ENCODE results near the gene ULK1.
"Not testable (repeated sequence)": the region's sequence is repeated elsewhere in the genome, so short reads cannot be mapped to it uniquely, and the experiment has no call there.

ULK1 gene

GRCh38 chr12:131862084-131862441 lies 32.4 kb upstream of the ULK1 start:
- no peak for DNase-seq

DNA sequence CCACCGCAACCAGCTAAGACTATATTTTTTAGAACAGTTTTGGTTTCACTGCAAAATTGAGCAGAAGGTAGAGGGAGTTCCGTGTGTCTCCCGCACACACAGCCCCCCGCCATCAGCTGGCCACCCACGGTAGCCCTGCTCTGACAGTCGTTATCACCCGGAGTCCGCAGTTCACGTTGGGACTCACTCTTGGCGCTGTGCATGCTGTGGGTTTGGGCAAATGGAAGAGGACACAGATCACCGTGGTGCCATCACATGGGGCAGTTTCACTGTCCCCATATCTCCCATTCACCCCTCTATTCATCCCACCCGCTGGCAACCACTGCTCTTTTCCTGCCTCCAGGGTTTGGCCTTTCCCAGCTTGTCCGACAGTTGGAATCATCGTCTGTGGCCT lies 31.8 kb upstream of the ULK1 start:
- DNase-seq, result no peak

GRCh38 chr12:131862994-131863710 lies 31.3 kb upstream of the ULK1 start:
- DNase-seq, result peak; percentile 26

DNA sequence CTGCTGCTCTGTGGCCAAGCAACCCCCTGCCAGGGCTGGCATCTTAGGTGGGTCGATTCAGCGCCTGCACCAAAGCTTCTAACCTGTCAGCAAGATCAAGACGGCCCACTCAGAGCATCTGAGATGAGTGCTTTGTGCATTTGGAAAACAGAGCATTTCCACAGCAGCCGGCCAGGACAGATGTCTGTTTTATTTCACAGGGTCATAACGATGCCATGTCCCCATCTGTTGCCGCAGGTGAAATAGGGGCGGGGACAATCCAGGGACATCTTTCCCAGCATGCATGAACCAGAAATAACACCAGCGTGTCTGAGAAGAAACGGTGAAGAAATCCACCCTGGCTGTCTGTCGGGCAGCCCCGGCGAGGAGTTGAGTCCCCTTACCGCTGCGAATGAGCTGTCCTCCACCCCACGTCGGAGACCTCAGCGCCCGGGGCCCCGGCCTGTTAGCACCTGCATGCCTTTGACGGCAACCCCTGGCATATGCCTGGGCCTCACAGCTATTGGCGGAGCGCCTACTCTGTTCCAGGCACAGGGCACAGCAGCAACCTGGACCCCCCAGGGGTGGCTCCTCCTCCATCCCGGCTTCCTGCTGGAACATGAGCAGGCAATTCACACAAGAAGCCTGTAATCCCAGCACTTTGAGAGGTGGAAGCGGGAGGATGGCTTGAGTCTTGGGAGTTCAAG lies 30.6 kb upstream of the ULK1 start:
- peak; percentile 95 for DNase-seq

- no peak for DNase-seq
These were observed 30.0 kb upstream of the ULK1 start for GRCh38 chr12:131864469-131864868.

- no peak for DNase-seq
These were observed 29.1 kb upstream of the ULK1 start for GRCh38 chr12:131865180-131865875.

DNA sequence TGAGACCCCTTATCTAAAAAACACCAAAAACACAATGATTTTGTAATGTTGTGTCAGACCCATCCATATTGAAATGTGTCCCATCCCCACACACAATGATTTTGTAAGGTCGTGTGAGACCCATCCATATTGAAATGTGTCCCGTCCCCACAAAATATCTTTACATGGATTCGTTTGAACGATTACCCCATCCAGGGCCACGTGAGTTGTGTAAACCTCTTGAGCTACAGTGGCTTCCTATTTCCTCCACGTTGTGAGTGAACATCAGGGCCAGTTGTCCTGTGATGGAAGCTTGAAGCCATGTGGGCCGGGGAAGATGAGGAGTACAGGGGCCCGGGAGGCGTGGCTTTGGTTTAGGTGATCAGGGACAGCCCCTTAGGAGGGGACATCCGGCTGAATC lies 27.0 kb upstream of the ULK1 start:
- DNase-seq, result no peak

DNA sequence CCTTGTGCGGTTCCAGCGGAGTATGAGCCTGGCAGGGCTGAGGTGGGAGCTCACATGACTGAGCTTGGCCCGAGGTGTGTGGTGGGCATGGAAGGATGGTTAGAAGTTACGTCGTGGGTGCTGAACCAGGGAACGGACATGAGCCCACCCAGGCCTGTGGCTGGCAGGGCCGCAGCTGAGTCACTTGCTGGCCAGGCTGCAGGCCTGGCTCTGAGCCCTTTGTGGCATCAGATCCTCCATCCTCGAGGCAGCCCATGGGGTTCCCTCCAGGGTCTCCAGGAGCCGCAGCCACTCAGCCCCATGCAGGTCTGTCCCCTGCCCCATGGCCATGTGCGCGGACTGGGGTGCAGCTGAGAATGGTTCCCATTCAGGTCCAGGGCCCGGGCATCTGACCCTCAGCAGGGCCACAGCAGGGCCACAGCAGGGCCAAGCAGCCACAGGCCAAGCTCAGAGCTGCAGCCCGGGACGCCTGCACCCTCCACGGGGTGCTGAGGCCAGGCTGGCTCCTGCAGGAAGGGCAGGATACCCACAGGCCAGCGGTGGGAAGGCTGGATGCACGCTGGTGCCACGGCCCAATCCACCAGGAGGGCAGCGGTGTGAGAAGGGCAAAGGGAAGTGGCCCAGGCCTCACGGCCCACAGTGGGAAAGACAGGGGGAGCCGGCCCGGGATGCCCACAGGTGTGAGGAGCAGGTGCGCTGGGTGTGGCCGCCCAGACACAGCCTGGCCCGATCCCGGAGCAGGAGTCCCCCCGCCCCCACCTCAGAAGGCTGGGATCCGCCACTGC lies 26.3 kb upstream of the ULK1 start:
- DNase-seq, result no peak

DNA sequence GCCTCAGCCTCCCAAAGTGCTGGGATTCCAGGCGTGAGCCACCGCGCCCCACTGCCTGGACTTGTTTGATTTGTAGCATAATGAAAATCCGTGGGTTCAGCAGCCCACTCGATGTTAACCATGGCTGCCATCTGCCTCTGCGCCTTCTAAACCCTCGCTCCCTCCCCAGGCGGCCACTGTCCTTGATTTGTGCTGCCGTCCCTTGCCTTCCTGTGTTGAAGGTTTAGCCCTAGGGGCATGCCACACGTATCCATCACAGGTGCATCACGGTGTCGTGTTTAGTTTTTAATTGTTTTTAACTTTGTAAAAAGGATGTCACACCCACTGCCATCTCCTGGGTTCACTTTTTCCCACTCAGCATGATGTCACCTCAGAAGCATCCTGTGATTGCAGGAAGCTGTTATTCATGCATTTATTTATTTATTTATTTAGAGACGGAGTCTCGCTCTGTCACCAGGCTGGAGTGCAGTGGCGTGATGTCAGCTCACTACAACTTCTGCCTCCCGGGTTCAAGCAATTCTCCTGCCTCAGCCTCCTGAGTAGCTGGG lies 24.5 kb upstream of the ULK1 start:
- DNase-seq, result no peak

GRCh38 chr12:131871677-131872076 lies 22.7 kb upstream of the ULK1 start:
- no peak for DNase-seq

DNA sequence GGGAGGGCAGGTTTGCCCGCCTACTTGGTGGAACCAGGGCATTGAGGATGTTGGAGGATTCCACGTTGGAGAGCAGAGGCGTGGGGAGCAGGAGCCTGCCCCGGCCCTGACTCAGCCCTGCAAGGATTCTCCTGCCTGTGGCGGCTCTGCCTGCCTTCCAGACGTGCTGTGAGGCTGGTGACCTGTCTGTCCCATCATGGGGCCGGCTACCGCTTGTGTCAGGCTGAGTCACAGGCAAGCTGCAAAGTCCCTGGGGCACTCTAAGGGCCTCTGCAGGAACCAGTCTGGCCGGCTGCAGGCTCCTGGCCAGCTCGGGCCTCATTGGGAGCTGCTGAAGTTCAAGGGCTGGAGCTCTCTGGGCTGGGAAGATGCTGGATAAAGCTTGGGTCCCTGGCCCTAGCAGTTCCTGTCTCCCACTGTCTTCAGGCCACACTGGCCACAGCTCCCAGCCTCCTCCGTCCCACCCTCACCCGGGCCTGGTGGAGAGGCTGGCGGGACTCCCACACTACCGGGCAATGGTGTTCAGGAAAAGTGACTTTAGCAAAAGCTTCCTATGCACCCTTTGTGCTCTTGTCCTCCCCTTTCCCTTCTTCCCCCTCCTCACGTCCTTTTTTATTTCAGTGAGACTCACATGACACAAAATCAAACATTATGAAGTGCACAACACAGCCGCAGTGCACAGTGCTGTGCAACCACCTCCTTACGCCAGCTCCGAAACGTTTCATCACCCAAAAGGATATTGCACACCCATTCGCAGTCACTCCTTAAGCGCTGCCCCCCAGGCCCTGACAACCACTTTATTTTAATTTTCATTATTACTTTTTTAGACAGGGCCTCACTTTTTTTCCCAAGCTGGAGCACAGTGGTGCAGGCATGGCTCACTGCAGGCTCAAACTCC lies 22.0 kb upstream of the ULK1 start:
- DNase-seq, result no peak

DNA sequence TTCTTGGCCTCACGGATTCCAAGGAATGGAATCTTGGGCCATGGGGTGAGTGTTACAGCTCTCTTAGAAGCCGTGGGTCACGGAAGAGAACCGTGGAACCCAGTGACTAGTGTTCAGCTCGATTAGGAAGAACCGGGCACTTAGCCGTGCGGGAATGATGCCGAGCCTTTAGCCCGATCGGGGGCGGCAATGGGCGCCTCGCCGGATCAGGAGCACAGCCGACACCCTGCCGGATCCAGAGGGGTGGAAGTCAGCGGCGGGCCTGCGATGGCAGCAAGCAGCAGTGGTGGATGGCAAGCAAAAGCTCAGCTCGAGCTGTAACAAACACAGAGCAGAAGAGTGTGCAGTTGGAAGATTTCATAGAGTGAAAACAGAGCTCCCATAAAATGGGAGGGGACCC lies 21.1 kb upstream of the ULK1 start:
- no peak for DNase-seq

DNA sequence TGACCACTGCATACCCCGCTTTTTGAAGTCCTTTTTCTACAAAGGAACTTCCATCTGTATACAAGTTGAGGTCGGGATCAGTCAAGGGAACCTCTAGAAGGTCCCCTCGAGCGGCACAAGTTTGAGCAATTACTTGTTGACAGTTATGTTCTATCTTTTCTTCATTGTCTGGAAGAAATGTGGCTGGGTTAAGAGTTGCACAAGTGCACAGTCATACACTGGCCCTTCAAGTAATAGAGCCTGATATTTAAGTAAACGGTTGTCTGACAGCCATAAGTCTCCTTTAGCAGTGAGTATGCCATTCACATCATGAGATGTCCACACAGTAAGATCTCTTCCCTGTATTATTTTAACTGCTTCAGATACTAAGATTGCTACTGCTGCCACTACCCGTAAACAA lies 19.4 kb upstream of the ULK1 start:
- not testable (repeated sequence) for DNase-seq

GRCh38 chr12:131877216-131877615 lies 17.2 kb upstream of the ULK1 start:
- DNase-seq, result not testable (repeated sequence)

- not testable (repeated sequence) for DNase-seq
These were observed 16.0 kb upstream of the ULK1 start for GRCh38 chr12:131878436-131878835.

GRCh38 chr12:131882804-131883520 lies 11.5 kb upstream of the ULK1 start:
- no peak for DNase-seq

GRCh38 chr12:131883521-131883900 lies 10.9 kb upstream of the ULK1 start:
- no peak for DNase-seq

GRCh38 chr12:131885076-131885475 lies 9.3 kb upstream of the ULK1 start:
- DNase-seq, result not testable (repeated sequence)

GRCh38 chr12:131885543-131886057 lies 8.8 kb upstream of the ULK1 start:
- DNase-seq, result no peak

DNA sequence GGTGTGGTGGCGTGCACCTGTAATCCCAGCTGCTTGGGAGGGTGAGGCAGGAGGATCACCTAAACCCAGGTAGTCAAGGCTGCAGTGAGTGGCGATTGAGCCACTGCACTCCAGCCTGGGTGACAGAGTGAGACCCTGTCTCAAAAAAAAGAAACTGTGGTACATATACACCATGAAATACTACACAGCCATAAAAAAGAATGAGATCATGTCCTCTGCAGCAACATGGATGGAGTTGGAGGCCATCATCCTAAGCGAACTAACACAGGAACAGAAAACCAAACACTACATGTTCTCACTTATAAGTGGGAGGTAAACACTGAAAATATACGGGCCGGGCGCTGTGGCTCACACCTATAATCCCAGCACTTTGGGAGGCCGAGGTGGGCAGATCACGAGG lies 2.7 kb upstream of the ULK1 start:
- DNase-seq, result not testable (repeated sequence)
